B cell (primary cell): Measurements from ENCODE around the gene MED12L. TPM values are rescaled to one million over a fixed set of nuclear protein-coding genes. Genes with fewer than 3 reads are reported as not detected.
A peak's percentile ranks its signal among the peaks of the same experiment; 100 is the strongest.

ENCODE experiments used
- ATAC-seq: fragments of 200-7000 bp; cut with Tn5 transposase; one replicate; pipeline ENCODE4 v1.10.0; 2021; ENCODE audit warnings: low read depth, mild to moderate bottlenecking, moderate number of reproducible peaks, moderate library complexity
- CTCF ChIA-PET: fragments of 350-600 bp; sonication (Branson Sonifier 250); formaldehyde crosslinking; loops from one replicate; lab custom pipeline; 2021; ENCODE audit warnings: antibody characterized with exemption, inconsistent platforms; lab: Charles Lee
- POLR2A ChIA-PET: fragments of 350-600 bp; sonication (Branson Sonifier 250); formaldehyde crosslinking; loops from one replicate; lab custom pipeline; 2021; ENCODE audit warnings: antibody characterized with exemption; lab: Charles Lee
- DNase-seq: peaks from one replicate; pipeline ENCODE4 v3.0.0; 2013
- H2AFZ ChIP-seq: 2 replicates; pipeline ENCODE4 v1.6.1; 2012; ENCODE audit warnings: mild to moderate bottlenecking, low read depth, low read length; ENCODE audit not compliant: insufficient read depth, poor library complexity, severe bottlenecking
- H3K27ac ChIP-seq, 2 donors: 1 replicate in 1 of 2; 2 replicates in 1 of 2; pipeline ENCODE4 v1.5.1; 2012 to 2013; ENCODE audit warnings: low read length in 2 of 2, mild to moderate bottlenecking in 2 of 2, moderate library complexity in 1 of 2
- H3K27me3 ChIP-seq, 4 experiments: fragments of 200-600 bp in 1 of 4; sonication (generic) in 1 of 4; replicated peaks in 1 of 4; 1 replicate in 2 of 4; 2 replicates in 2 of 4; pipeline versions ENCODE4 v1.6.1 to v1.7.0; 2013 to 2016; ENCODE audit warnings: low read length in 3 of 4, mild to moderate bottlenecking in 2 of 4, mixed read lengths in 1 of 4, moderate library complexity in 1 of 4; ENCODE audit not compliant: insufficient read depth in 4 of 4, control insufficient read depth in 3 of 4; ENCODE audit errors: control extremely low read depth in 1 of 4
- H3K36me3 ChIP-seq, 2 experiments: replicated peaks in 1 of 2; 1 replicate in 1 of 2; 2 replicates in 1 of 2; pipeline versions ENCODE4 v1.6.1 to v1.7.1; 2013; ENCODE audit warnings: low read length in 1 of 2; ENCODE audit not compliant: insufficient read depth in 2 of 2, control insufficient read depth in 1 of 2; ENCODE audit errors: control extremely low read depth in 1 of 2, extremely low read depth in 1 of 2
- H3K4me1 ChIP-seq, 2 donors: fragments of 200-600 bp in 1 of 2; sonication (generic) in 1 of 2; 1 replicate in 1 of 2; 2 replicates in 1 of 2; pipeline versions ENCODE4 v1.5.1 to v1.6.1; 2013 to 2017; ENCODE audit warnings: low read length in 2 of 2; ENCODE audit not compliant: control insufficient read depth in 2 of 2, insufficient read depth in 2 of 2
- H3K4me2 ChIP-seq: replicated peaks from 2 replicates; pipeline ENCODE3; 2012; ENCODE audit warnings: mild to moderate bottlenecking, low read depth, low read length; ENCODE audit not compliant: poor library complexity, severe bottlenecking
- H3K4me3 ChIP-seq, 5 experiments: fragments of 200-600 bp in 1 of 5; sonication (generic) in 1 of 5; 1 replicate in 3 of 5; 2 replicates in 2 of 5; pipeline versions ENCODE4 v1.5.1 to v1.7.0; 2011 to 2016; ENCODE audit warnings: low read length in 4 of 5, mild to moderate bottlenecking in 4 of 5, low read depth in 2 of 5, control low read depth in 1 of 5, moderate library complexity in 1 of 5; ENCODE audit not compliant: insufficient read depth in 1 of 5; ENCODE audit errors: control extremely low read depth in 1 of 5, extremely low read depth in 1 of 5
- H3K79me2 ChIP-seq: fragments of 200-600 bp; sonication (generic); one replicate; pipeline ENCODE4 v1.6.0; 2016; ENCODE audit warnings: low read length; ENCODE audit not compliant: control insufficient read depth, insufficient read depth
- H3K9ac ChIP-seq: fragments of 200-600 bp; sonication (generic); 2 replicates; pipeline ENCODE4 v1.6.1; 2017; ENCODE audit warnings: mild to moderate bottlenecking, low read length, moderate library complexity
- H3K9me3 ChIP-seq, 3 donors: one replicate each; pipeline versions ENCODE4 v1.6.1 to v1.7.1; 2013; ENCODE audit warnings: low read length in 2 of 3; ENCODE audit not compliant: control insufficient read depth in 2 of 3, insufficient read depth in 1 of 3; ENCODE audit errors: control extremely low read depth in 1 of 3
- H4K20me1 ChIP-seq: 2 replicates; pipeline ENCODE4 v1.6.0; 2012; ENCODE audit warnings: mild to moderate bottlenecking, low read length; ENCODE audit not compliant: insufficient read depth, control insufficient read depth, poor library complexity, severe bottlenecking
- H3K27ac Mint-ChIP-seq: one replicate; pipeline ENCODE4 v1.8.0; 2021; ENCODE audit warnings: mixed read lengths
- H3K27me3 Mint-ChIP-seq: one replicate; pipeline ENCODE4 v1.8.0; 2021; ENCODE audit warnings: mixed read lengths
- H3K4me1 Mint-ChIP-seq: one replicate; pipeline ENCODE4 v1.8.0; 2021; ENCODE audit warnings: mixed read lengths
- H3K4me3 Mint-ChIP-seq: one replicate; pipeline ENCODE4 v1.8.0; 2021; ENCODE audit warnings: mixed read lengths
- H3K9me3 Mint-ChIP-seq: one replicate; pipeline ENCODE4 v1.8.0; 2022; ENCODE audit warnings: mixed read lengths; ENCODE audit not compliant: insufficient read depth
- CTCF ChIP-seq: fragments of 200-600 bp; IDR thresholded peaks from one replicate; pipeline ENCODE4 v1.8.0; 2022; ENCODE audit warnings: antibody characterized with exemption, mild to moderate bottlenecking
- EZH2 ChIP-seq: IDR thresholded peaks from 2 replicates; pipeline ENCODE4 v1.6.1; 2012; ENCODE audit warnings: borderline replicate concordance, low read depth, mild to moderate bottlenecking, moderate library complexity, low read length; ENCODE audit not compliant: insufficient read depth, poor library complexity, severe bottlenecking
- WGBS: methylation state at CpG from one replicate; pipeline ENCODE4 v1.1.5; 2013; ENCODE audit warnings: missing lambda C conversion rate; ENCODE audit not compliant: insufficient coverage; 5-methylcytosine and 5-hydroxymethylcytosine counted together
- intact Hi-C: fragments of 100-400 bp; cut with micrococcal nuclease; formaldehyde crosslinking; loops from one replicate; pipeline ENCODE4 v1.10.0; 2022
- polyA plus RNA-seq: library from polyadenylated mRNA; depleted of rRNA; stranded (reverse); fragments of >200 nt; gene quantifications from 2 replicates; pipeline ENCODE4 v1.2.3, GENCODE V29; 2012
- total RNA-seq, 2 donors: library from RNA; stranded (reverse); fragments of 120-200 nt in 1 of 2; gene quantifications; 1 replicate in 1 of 2; 2 replicates in 1 of 2; pipeline versions ENCODE4 v1.2.3 to v1.2.4, GENCODE V29; 2013 to 2022

MED12L gene
- total and polyA plus RNA-seq, 2 donors (not counting 1 experiment from before 2014, with no cell fraction given), result 0.07 to 0.30 TPM

- ChIA-PET POLR2A (no interaction called here), CTCF (interaction anchor here (0.6 to 3.4 kb wide), 7 partner anchors 12 to 456 kb away, joined by 3 to 12 read pairs (median 5); no protein-coding TSS in a partner anchor)
- Histone ChIP-seq H3K9me3 (peaks cover 0 to 4% (median 3%) of the 10 kb centered on the region in 3 donors), H3K36me3 (no peaks in the 10 kb centered on the region), H3K4me2 (no peak overlapping the region), H3K9ac (no peak overlapping the region), H3K79me2 (no peaks in the 10 kb centered on the region), H2AFZ (no peak overlapping the region), H4K20me1 (no peaks in the 10 kb centered on the region), H3K27ac (no peak overlapping the region), H3K27me3 (no peaks in the 10 kb centered on the region), H3K4me3 (no peak overlapping the region), H3K4me1 (no peaks in the 10 kb centered on the region)
- peaks cover 15% of the 10 kb centered on the region for H3K4me1 Mint-ChIP-seq
- peak overlapping the region; percentile 37 for H3K4me3 Mint-ChIP-seq
- DNase-seq, result no peak
- no peak for ATAC-seq
- WGBS, result 84% methylated on average over 9 of the region's 9 CpGs
- TF ChIP-seq EZH2, result no peak
- no peak for TF ChIP-seq CTCF
- intact Hi-C loops, result no loop called here
- no peak overlapping the region for H3K27ac Mint-ChIP-seq
- no peaks in the 10 kb centered on the region for H3K27me3 Mint-ChIP-seq
- no peaks in the 10 kb centered on the region for H3K9me3 Mint-ChIP-seq
These were observed 325.6 kb downstream of the MED12L start for GRCh38 chr3:151410891-151411559.

GRCh38 chr3:151412989-151413388 is 327.5 kb downstream of the MED12L start:
- ATAC-seq (no peak), DNase-seq (no peak)
- H3K9me3 Mint-ChIP-seq, result no peaks in the 10 kb centered on the region
- Histone ChIP-seq H3K27me3 (no peaks in the 10 kb centered on the region), H3K4me3 (no peak overlapping the region), H3K4me2 (no peak overlapping the region), H3K9ac (no peak overlapping the region), H3K36me3 (no peaks in the 10 kb centered on the region), H3K9me3 (peaks cover 0 to 4% (median 3%) of the 10 kb centered on the region in 3 donors), H4K20me1 (no peaks in the 10 kb centered on the region), H3K27ac (no peak overlapping the region), H2AFZ (no peak overlapping the region), H3K4me1 (no peaks in the 10 kb centered on the region), H3K79me2 (no peaks in the 10 kb centered on the region)
- H3K4me1 Mint-ChIP-seq, result peaks cover 15% of the 10 kb centered on the region
- H3K27me3 Mint-ChIP-seq, result no peaks in the 10 kb centered on the region
- intact Hi-C loops, result no loop called here
- CTCF ChIA-PET, result interaction anchor here (1.0 to 1.5 kb wide), 4 partner anchors 12 to 43 kb away, joined by 3 to 5 read pairs (median 4); no protein-coding TSS in a partner anchor
- WGBS, result 98% methylated on average over 5 of the region's 5 CpGs
- H3K4me3 Mint-ChIP-seq, result no peak overlapping the region
- TF ChIP-seq EZH2 (no peak), CTCF (no peak)
- no peak overlapping the region for H3K27ac Mint-ChIP-seq
- POLR2A ChIA-PET, result no interaction called here
